Measurements from ENCODE around the gene PSMD11. TPM values are rescaled to one million over a fixed set of nuclear protein-coding genes. Genes with fewer than 3 reads are reported as not detected.

The PSMD11 gene
- total RNA-seq, 1 donor from 2014 or later = 107 TPM

DNA sequence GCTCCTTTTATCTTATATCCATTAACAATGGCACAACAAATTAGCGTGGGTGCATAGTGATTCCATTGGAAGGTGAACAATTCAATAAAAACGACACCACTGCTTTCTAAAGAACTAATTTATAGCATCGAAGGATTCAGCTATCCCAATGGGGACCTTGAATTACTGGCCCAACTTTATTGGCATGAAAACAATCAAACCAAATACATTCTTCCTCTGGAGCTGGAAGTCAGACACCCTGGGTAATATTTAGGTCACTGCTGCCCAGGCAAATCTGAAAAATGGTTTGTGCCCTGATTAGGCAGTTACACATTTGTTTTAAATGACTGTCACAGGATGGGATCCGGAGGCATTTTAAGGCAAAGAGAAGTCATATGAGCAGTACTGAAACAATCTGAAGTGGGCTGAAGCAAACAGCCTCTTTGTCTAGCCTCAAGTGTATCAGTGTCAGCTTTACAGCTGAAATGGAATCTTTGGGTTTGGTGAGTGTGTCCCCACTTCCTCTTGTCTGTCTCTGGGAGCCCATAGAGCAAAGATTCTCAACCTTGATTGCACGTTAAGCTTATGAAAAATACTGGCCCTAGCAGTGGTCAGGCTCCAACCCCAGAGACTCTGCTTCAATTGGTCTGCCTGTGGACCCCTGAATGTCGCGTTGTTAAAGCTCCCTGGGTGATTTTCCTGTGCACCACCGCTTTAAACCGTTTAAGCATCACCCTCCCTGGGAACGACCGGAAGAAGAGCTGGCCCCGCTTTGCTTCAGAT lies 72.8 kb downstream of the PSMD11 start:
- TF ChIP-seq, protein P1, sequence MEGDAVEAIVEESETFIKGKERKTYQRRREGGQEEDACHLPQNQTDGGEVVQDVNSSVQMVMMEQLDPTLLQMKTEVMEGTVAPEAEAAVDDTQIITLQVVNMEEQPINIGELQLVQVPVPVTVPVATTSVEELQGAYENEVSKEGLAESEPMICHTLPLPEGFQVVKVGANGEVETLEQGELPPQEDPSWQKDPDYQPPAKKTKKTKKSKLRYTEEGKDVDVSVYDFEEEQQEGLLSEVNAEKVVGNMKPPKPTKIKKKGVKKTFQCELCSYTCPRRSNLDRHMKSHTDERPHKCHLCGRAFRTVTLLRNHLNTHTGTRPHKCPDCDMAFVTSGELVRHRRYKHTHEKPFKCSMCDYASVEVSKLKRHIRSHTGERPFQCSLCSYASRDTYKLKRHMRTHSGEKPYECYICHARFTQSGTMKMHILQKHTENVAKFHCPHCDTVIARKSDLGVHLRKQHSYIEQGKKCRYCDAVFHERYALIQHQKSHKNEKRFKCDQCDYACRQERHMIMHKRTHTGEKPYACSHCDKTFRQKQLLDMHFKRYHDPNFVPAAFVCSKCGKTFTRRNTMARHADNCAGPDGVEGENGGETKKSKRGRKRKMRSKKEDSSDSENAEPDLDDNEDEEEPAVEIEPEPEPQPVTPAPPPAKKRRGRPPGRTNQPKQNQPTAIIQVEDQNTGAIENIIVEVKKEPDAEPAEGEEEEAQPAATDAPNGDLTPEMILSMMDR (IDR thresholded peaks at IDR 0.05; ENCODE audit: insufficient read depth, low read length, poor library complexity, severe bottlenecking) = no peak
- Histone ChIP-seq H3K36me3 (ENCODE audit: control insufficient read depth, insufficient read depth, low read length) (no peaks in the 10 kb centered on the region), H3K27me3 (ENCODE audit: control insufficient read depth, insufficient read depth, low read length) (no peaks in the 10 kb centered on the region), H3K4me3 (ENCODE audit: low read depth, low read length) (no peak overlapping the region)
- no peak for DNase-seq (ENCODE audit: low read depth)

DNA sequence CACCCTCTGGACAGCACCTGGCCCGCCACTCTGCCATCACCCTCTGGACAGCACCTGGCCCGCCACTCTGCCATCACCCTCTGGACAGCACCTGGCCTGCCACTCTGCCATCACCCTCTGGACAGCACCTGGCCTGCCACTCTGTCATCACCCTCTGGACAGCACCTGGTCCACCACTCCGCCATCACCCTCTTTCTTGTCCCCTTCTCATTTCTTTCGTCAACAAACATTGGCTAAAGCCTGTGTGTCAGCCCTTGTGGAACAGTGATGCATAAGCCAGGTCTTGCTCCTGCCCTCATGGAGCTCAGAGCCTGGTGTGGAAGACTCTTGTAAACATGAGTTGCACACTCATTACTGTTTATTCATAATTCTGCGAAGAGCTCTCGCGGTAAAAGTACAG lies 73.7 kb downstream of the PSMD11 start:
- DNase-seq (ENCODE audit: low read depth) = no peak
- Histone ChIP-seq H3K36me3 (ENCODE audit: control insufficient read depth, insufficient read depth, low read length) (no peaks in the 10 kb centered on the region), H3K27me3 (ENCODE audit: control insufficient read depth, insufficient read depth, low read length) (no peaks in the 10 kb centered on the region), H3K4me3 (ENCODE audit: low read depth, low read length) (no peak overlapping the region)
- TF ChIP-seq, protein P1 (IDR thresholded peaks at IDR 0.05; ENCODE audit: insufficient read depth, low read length, poor library complexity, severe bottlenecking) = no peak

DNA sequence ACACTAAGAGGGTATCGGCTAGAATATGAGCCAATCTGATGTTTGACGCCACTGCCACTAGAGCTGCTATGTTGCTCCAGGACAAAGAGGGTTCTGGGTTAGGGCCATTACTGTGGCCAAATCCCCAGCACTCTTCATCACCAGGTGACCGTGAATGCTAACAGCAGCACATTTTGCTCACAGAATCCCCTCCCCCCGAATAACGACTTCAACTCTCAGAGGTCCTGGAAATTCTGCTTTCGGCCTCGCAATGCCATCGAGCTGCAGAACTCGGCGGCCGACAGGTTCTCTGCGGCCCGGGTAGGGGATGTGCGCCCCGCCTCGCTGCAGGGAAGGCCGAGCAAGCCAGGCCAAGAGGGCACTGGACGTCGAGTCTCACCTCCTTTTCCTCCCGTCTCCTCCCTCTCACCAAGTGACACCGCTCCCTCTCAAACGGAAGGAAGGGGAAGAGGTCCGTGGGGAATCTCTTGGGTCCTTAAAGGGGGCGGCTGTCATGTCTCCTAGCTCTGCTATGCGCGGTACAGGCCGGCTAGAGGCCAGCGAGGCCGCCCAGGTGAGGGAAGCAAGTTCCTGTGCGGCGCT lies 74.4 kb downstream of the PSMD11 start:
- Histone ChIP-seq H3K36me3 (ENCODE audit: control insufficient read depth, insufficient read depth, low read length) (no peaks in the 10 kb centered on the region), H3K4me3 (ENCODE audit: low read depth, low read length) (peak overlapping the region; percentile 50), H3K27me3 (ENCODE audit: control insufficient read depth, insufficient read depth, low read length) (no peaks in the 10 kb centered on the region)
- TF ChIP-seq, protein P1 (IDR thresholded peaks at IDR 0.05; ENCODE audit: insufficient read depth, low read length, poor library complexity, severe bottlenecking) = no peak
- no peak for DNase-seq (ENCODE audit: low read depth)

DNA sequence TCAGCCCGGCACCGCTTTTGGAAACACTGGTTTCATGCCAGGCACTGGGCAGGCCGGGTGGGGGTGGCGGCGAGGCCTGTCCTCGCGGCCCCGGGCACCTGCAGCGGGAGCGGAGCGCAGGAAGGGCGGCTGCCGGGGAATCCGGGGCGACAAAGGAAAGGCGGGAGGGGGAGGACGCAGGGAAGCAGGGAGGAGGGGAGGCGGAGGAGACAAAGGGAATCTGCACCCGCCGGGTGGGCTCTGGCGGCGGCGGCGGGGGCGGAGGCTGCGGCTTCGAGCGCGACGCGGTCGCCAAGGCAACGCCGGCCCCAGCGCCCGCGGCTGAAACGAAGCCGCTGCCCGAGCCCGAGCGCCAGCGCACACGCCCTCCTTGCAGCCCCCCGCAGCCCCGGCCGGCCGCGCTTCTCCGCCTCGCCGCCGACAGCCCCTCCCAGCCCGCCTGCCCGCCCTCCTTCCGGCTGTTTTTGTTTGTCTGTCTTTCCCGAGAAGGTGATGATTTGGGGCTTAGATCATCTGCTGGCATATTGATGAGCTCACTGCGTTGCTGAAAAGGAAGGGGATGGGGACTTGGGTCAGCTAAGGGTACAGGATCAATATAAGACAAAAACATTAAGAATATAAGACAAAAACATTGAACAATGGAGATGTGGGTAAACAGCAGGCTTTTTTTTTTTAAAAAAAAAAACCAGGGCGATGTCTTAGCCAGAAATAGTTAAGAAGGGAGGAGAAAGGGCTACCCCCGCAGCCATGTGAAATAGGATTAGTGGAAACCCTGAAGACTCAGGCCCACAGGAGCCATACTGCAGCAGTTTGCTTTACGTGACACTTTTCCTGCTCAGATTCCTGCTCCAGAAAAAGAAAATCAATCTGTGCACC lies 75.2 kb downstream of the PSMD11 start:
- Histone ChIP-seq H3K36me3 (ENCODE audit: control insufficient read depth, insufficient read depth, low read length) (no peaks in the 10 kb centered on the region), H3K4me3 (ENCODE audit: low read depth, low read length) (peak overlapping the region; percentile 50), H3K27me3 (ENCODE audit: control insufficient read depth, insufficient read depth, low read length) (no peaks in the 10 kb centered on the region)
- TF ChIP-seq, protein P1 (IDR thresholded peaks at IDR 0.05; ENCODE audit: insufficient read depth, low read length, poor library complexity, severe bottlenecking) = no peak
- DNase-seq (ENCODE audit: low read depth) = no peak

DNA sequence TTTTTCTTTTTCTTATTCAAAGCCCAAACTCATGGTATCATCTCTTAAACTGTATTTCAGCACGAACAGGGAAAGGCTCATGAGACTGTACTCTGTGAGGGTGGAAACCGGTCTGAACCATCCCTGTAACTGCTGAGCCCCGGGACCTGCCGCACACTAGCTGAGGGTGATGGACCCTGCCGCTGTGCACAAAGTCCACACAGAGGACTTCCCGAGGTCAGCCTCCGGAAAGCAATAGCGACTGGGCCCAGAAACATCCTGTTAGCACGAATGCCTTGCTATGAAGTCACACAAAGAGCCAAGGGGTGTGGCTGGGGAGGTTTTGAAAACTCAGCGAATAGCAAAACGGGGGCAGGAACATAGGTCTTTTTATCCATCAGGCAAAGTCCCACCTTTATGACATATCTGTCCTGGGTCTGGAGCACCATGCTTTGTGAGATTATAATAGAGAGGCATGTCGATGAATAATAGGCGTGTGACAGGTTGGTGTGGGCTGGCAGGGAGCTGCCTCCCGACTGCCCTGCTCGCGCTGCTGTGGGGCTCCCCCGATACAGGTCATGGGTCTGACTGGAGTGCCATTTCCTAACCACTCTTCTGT lies 75.9 kb downstream of the PSMD11 start:
- Histone ChIP-seq H3K27me3 (ENCODE audit: control insufficient read depth, insufficient read depth, low read length) (no peaks in the 10 kb centered on the region), H3K36me3 (ENCODE audit: control insufficient read depth, insufficient read depth, low read length) (no peaks in the 10 kb centered on the region), H3K4me3 (ENCODE audit: low read depth, low read length) (no peak overlapping the region)
- no peak for DNase-seq (ENCODE audit: low read depth)
- TF ChIP-seq, protein P1 (IDR thresholded peaks at IDR 0.05; ENCODE audit: insufficient read depth, low read length, poor library complexity, severe bottlenecking) = no peak
